Liver (tissue), 9 donors: Measurements from ENCODE around the gene RBBP5. TPM values are rescaled to one million over a fixed set of nuclear protein-coding genes. Genes with fewer than 3 reads are reported as not detected.

Experiments used
- DNase-seq: peaks from one replicate; pipeline ENCODE4 v3.0.0-alpha.2; 2017; ENCODE audit warnings: low spot score
- H3K27ac ChIP-seq, 2 donors: one replicate each; pipeline ENCODE4 v1.7.0; 2013; ENCODE audit warnings: inconsistent platforms in 2 of 2, low read length in 2 of 2, control low read depth in 1 of 2, low read depth in 1 of 2, mild to moderate bottlenecking in 1 of 2
- H3K27me3 ChIP-seq, 4 donors: one replicate each; pipeline versions ENCODE4 v1.6.1 to v1.7.0; 2013; ENCODE audit warnings: low read length in 3 of 4, inconsistent platforms in 1 of 4, mild to moderate bottlenecking in 1 of 4, moderate library complexity in 1 of 4; ENCODE audit not compliant: control insufficient read depth in 4 of 4, insufficient read depth in 4 of 4
- H3K36me3 ChIP-seq, 4 donors: one replicate each; pipeline versions ENCODE4 v1.6.1 to v1.7.0; 2013; ENCODE audit warnings: low read length in 3 of 4, mild to moderate bottlenecking in 3 of 4, low read depth in 1 of 4, moderate library complexity in 1 of 4; ENCODE audit not compliant: control insufficient read depth in 4 of 4, insufficient read depth in 3 of 4
- H3K4me1 ChIP-seq, 4 donors: one replicate each; pipeline versions ENCODE4 v1.6.1 to v1.7.0; 2013; ENCODE audit warnings: low read length in 3 of 4, mild to moderate bottlenecking in 3 of 4, moderate library complexity in 1 of 4; ENCODE audit not compliant: control insufficient read depth in 4 of 4, insufficient read depth in 4 of 4
- H3K4me3 ChIP-seq, 3 donors: one replicate each; pipeline versions ENCODE4 v1.6.1 to v1.7.0; 2013; ENCODE audit warnings: low read length in 3 of 3, control low read depth in 1 of 3, low read depth in 1 of 3, mild to moderate bottlenecking in 1 of 3
- H3K9ac ChIP-seq, 2 donors: one replicate each; pipeline ENCODE4 v1.7.0; 2013; ENCODE audit warnings: low read length in 2 of 2, mild to moderate bottlenecking in 2 of 2, moderate library complexity in 2 of 2, control low read depth in 1 of 2, low read depth in 1 of 2
- H3K9me3 ChIP-seq, 4 donors: one replicate each; pipeline versions ENCODE4 v1.6.1 to v1.7.0; 2013; ENCODE audit warnings: low read length in 3 of 4; ENCODE audit not compliant: control insufficient read depth in 4 of 4
- EGR1 ChIP-seq, 2 donors: IDR thresholded peaks; 2 replicates each; pipeline ENCODE4 v1.6.1; 2016 to 2018; ENCODE audit warnings: antibody characterized with exemption in 2 of 2, low read depth in 2 of 2
- FOXA1 ChIP-seq: IDR thresholded peaks from 2 replicates; pipeline ENCODE4 v1.6.1; 2016; ENCODE audit warnings: antibody characterized with exemption
- FOXA2 ChIP-seq: IDR thresholded peaks from 2 replicates; pipeline ENCODE4 v1.6.1; 2016; ENCODE audit warnings: antibody characterized with exemption
- GABPA ChIP-seq, 2 donors: IDR thresholded peaks in 1 of 2; conservative IDR thresholded peaks in 1 of 2; 2 replicates each; pipeline ENCODE4 v1.6.1; 2016; ENCODE audit warnings: antibody characterized with exemption in 2 of 2, mild to moderate bottlenecking in 1 of 2, moderate library complexity in 1 of 2
- JUND ChIP-seq, 2 donors: IDR thresholded peaks; 2 replicates each; pipeline ENCODE4 v1.6.1; 2016; ENCODE audit warnings: antibody characterized with exemption in 2 of 2
- NR2F2 ChIP-seq: IDR thresholded peaks from 2 replicates; pipeline ENCODE4 v1.6.1; 2016; ENCODE audit warnings: antibody characterized with exemption
- RAD21 ChIP-seq, 2 donors: IDR thresholded peaks; 2 replicates each; pipeline ENCODE4 v1.6.1; 2016; ENCODE audit warnings: antibody characterized with exemption in 2 of 2, mild to moderate bottlenecking in 2 of 2
- TAF1 ChIP-seq: conservative IDR thresholded peaks from 2 replicates; pipeline ENCODE4 v1.6.1; 2016; ENCODE audit warnings: antibody characterized with exemption, mild to moderate bottlenecking
- WGBS: extraction: QIAGEN DNeasy Blood & Tissue Kit; methylation state at CpG from one replicate; pipeline ENCODE4 v1.1.7; 2013; 5-methylcytosine and 5-hydroxymethylcytosine counted together
- polyA plus RNA-seq, 2 donors: library from polyadenylated mRNA; stranded (reverse) in 1 of 2; unstranded in 1 of 2; fragments of 200-250 nt in 1 of 2; fragments of >200 nt in 1 of 2; fragmentation: Nextera tagmentation in 1 of 2; extraction: Ambion mirVana in 1 of 2; gene quantifications; one replicate each; pipeline versions ENCODE4 v1.2.1 to v1.2.3, GENCODE V29; 2013 to 2015
- total RNA-seq, 2 donors: library from RNA; depleted of rRNA; stranded (reverse); fragments of >200 nt; gene quantifications; one replicate each; pipeline ENCODE4 v1.2.3, GENCODE V29; 2014
- TF ChIP-seq, protein P1 (sequence below): fragments of 150-350 bp; IDR thresholded peaks from 2 replicates; pipeline ENCODE4 v1.5.1; 2017; ENCODE audit warnings: improper control_type of control experiment, low read depth, low read length; ENCODE audit not compliant: missing input control
- donor health status: healthy.
- donor health status: healthy.
- donor health status: healthy.
- donor health status: healthy.
- donor health status: healthy.

RBBP5 gene
- total and polyA plus RNA-seq, 4 donors = 4.6 to 12.0 (median 8.5) TPM

GRCh38 chr1:205062319-205062718, 59.5 kb downstream of the RBBP5 start:
- TF ChIP-seq EGR1 (IDR thresholded peaks at IDR 0.05; ENCODE audit: low read depth in 2 of 2) = no peak
- TF ChIP-seq JUND (IDR thresholded peaks at IDR 0.05) = no peak
- WGBS = 94% methylated on average over 8 of the region's 8 CpGs
- H3K4me1 ChIP-seq = peaks cover 0 to 3% (median 0%) of the 10 kb centered on the region in 4 donors
- H3K9ac ChIP-seq = no peak overlapping the region
- no peaks in the 10 kb centered on the region for H3K27me3 ChIP-seq
- no peaks in the 10 kb centered on the region for H3K9me3 ChIP-seq
- no peak overlapping the region for H3K27ac ChIP-seq
- no peaks in the 10 kb centered on the region for H3K36me3 ChIP-seq
- no peak overlapping the region for H3K4me3 ChIP-seq
- no peak for DNase-seq

DNA sequence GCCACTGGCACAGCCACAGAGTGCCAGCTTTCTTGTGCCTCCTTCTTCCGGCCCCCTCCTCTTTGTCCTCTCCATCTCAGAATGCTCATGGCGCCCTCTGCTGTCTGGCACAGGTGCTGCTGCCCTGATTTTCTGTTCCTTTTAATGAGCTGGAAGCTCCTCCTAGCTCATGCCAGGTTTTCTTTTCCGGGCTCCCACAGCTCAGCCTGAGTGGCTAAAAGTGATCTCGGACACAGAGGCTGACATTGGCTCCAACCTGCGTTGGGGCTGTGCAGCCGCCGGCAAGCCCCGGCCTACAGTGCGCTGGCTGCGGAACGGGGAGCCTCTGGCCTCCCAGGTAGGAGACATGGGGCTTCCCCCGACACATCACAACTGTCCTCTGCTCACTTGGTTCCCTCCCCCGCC, 60.1 kb downstream of the RBBP5 start:
- TF ChIP-seq FOXA1 = no peak
- TF ChIP-seq, protein P1, sequence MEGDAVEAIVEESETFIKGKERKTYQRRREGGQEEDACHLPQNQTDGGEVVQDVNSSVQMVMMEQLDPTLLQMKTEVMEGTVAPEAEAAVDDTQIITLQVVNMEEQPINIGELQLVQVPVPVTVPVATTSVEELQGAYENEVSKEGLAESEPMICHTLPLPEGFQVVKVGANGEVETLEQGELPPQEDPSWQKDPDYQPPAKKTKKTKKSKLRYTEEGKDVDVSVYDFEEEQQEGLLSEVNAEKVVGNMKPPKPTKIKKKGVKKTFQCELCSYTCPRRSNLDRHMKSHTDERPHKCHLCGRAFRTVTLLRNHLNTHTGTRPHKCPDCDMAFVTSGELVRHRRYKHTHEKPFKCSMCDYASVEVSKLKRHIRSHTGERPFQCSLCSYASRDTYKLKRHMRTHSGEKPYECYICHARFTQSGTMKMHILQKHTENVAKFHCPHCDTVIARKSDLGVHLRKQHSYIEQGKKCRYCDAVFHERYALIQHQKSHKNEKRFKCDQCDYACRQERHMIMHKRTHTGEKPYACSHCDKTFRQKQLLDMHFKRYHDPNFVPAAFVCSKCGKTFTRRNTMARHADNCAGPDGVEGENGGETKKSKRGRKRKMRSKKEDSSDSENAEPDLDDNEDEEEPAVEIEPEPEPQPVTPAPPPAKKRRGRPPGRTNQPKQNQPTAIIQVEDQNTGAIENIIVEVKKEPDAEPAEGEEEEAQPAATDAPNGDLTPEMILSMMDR = peak; percentile 94
- peak; percentile 96 to 97 for TF ChIP-seq RAD21 (IDR thresholded peaks at IDR 0.05)
- H3K36me3 ChIP-seq = no peaks in the 10 kb centered on the region
- no peaks in the 10 kb centered on the region for H3K27me3 ChIP-seq
- 39% methylated on average over 13 of the region's 13 CpGs for WGBS
- H3K9me3 ChIP-seq = no peaks in the 10 kb centered on the region
- peak; percentile 82 for DNase-seq
- H3K4me3 ChIP-seq = no peak overlapping the region
- H3K4me1 ChIP-seq = peaks cover 0 to 3% (median 0%) of the 10 kb centered on the region in 4 donors
- H3K27ac ChIP-seq = no peak overlapping the region
- no peak overlapping the region for H3K9ac ChIP-seq

DNA sequence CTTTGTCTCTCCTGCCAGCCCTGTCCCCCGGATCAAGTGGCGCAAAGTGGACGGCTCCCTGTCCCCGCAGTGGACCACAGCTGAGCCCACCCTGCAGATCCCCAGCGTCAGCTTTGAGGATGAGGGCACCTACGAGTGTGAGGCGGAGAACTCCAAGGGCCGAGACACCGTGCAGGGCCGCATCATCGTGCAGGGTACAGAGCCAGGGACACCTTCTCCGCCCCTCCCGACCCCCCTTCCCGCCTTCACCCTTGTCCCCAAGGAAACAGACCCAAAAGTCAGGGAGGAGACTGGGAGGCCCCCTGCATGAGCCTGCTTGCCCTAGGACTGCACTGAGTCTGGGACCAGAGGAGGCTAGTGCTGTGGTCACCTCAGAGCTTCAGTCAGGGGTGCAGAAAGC, 60.6 kb downstream of the RBBP5 start:
- Histone ChIP-seq H3K4me3 (no peak overlapping the region), H3K36me3 (no peaks in the 10 kb centered on the region), H3K9ac (no peak overlapping the region), H3K4me1 (peaks cover 0 to 3% (median 0%) of the 10 kb centered on the region in 4 donors), H3K27ac (no peak overlapping the region), H3K27me3 (no peaks in the 10 kb centered on the region), H3K9me3 (no peaks in the 10 kb centered on the region)
- 78% methylated on average over 14 of the region's 14 CpGs for whole genome bisulfite sequencing
- DNase-seq = no peak
- no peak for TF ChIP-seq GABPA (IDR thresholded peaks at IDR 0.05 in 1 of 2, conservative IDR thresholded peaks at IDR 0.05 in 1 of 2)
- no peak for TF ChIP-seq FOXA2
- no peak for TF ChIP-seq RAD21 (IDR thresholded peaks at IDR 0.05)
- no peak for TF ChIP-seq TAF1
- TF ChIP-seq, protein P1 = no peak

DNA sequence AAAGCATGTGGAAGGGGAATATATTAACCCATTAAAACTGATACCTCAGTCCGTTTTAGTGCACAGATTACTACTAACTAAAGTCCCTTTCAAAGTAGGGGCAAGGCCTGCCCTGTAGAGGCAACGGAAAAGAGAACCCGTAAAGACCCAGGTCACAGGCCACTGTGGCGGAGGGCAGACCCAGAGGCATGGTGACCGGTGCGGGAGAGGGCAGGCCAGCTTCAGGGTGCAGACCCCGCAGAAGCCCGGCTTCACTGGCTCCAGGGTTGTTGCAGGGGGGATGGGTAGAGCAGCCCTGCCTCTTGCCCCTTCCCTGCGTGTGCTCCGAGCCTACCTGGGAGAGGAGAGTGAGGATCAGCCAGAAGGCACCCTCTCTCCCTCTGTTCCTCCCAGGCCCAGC, 61.0 kb downstream of the RBBP5 start:
- H3K4me1 ChIP-seq = peaks cover 0 to 3% (median 0%) of the 10 kb centered on the region in 4 donors
- TF ChIP-seq NR2F2 = no peak
- no peaks in the 10 kb centered on the region for H3K36me3 ChIP-seq
- 96% methylated on average over 10 of the region's 10 CpGs for WGBS
- no peaks in the 10 kb centered on the region for H3K27me3 ChIP-seq
- no peak for DNase-seq
- no peak overlapping the region for H3K4me3 ChIP-seq
- H3K9ac ChIP-seq = no peak overlapping the region
- no peaks in the 10 kb centered on the region for H3K9me3 ChIP-seq
- no peak overlapping the region for H3K27ac ChIP-seq
